ENCODE data around the gene TM7SF2. TPM values are rescaled to one million over a fixed set of nuclear protein-coding genes. Genes with fewer than 3 reads are reported as not detected.

The TM7SF2 gene
- total and polyA plus RNA-seq, 2 of the 8 experiments (the other 6 are each of a cell fraction or from before 2014, with no cell fraction given): 40.1 to 96.0 TPM

GRCh38 chr11:65116370-65117205, 4.9 kb downstream of the TM7SF2 start:
- Histone ChIP-seq H3K27me3 (replicated peaks in 1 of 4; ENCODE audit: control insufficient read depth in 3 of 4, extremely low read depth in 1 of 4, insufficient read depth in 3 of 4, low read length in 3 of 4) (no peaks in the 10 kb centered on the region), H3K4me3 (ENCODE audit: extremely low read depth in 1 of 4, insufficient read depth in 2 of 4, low read depth in 3 of 4, low read length in 4 of 4) (peak overlapping the region; percentile 61 to 83 (median 72)), H3K18ac (ENCODE audit: extremely low read depth, low read length) (no peak overlapping the region; the same call in 1 of the 2 replicates), H3K4me2 (ENCODE audit: insufficient read depth in 1 of 2, low read depth in 2 of 2, low read length in 2 of 2) (peak overlapping the region; percentile 80 to 94), H3K4me1 (replicated peaks in 1 of 4; ENCODE audit: control insufficient read depth in 3 of 4, insufficient read depth in 4 of 4, low read length in 3 of 4) (peaks cover 2 to 22% (median 13%) of the 10 kb centered on the region in 4 experiments), H2BK15ac (ENCODE audit: low read length) (no peak overlapping the region), H3K79me2 (ENCODE audit: control insufficient read depth in 1 of 2, insufficient read depth in 2 of 2, low read length in 2 of 2) (peaks cover 6 to 23% of the 10 kb centered on the region in 2 experiments), H4K5ac (ENCODE audit: insufficient read length, low read depth, low read length) (peak overlapping the region; percentile 11), H3K36me3 (ENCODE audit: control insufficient read depth in 2 of 4, insufficient read depth in 4 of 4, low read length in 3 of 4) (peaks cover 11 to 35% (median 18%) of the 10 kb centered on the region in 4 experiments), H2AK5ac (ENCODE audit: low read depth, low read length) (no peak overlapping the region; the same call in 1 of the 2 replicates), H2AFZ (ENCODE audit: low read length) (no peak overlapping the region), H4K20me1 (replicated peaks in 1 of 2; ENCODE audit: control insufficient read depth in 1 of 2, insufficient read depth in 2 of 2, low read length in 2 of 2) (peaks cover 4 to 6% of the 10 kb centered on the region in 2 experiments), H3K9ac (replicated peaks in 1 of 4; ENCODE audit: extremely low read depth in 1 of 4, low read depth in 3 of 4, low read length in 3 of 4) (peak overlapping the region; percentile 79 to 82 (median 80)), H2BK5ac (ENCODE audit: low read depth, low read length) (peak overlapping the region; percentile 84), H2BK120ac (replicated peaks; ENCODE audit: low read depth, low read length) (no peak overlapping the region), H3K4ac (replicated peaks; ENCODE audit: insufficient read length, low read depth, low read length) (peak overlapping the region; percentile 13), H3K23me2 (ENCODE audit: low read depth, low read length) (peaks cover 20% of the 10 kb centered on the region; the same call in 1 of the 2 replicates), H2BK20ac (ENCODE audit: low read length) (no peak overlapping the region), H3K9me3 (ENCODE audit: insufficient read depth in 2 of 2, low read depth in 1 of 2, low read length in 1 of 2) (no peaks in the 10 kb centered on the region), H3K56ac (replicated peaks; ENCODE audit: insufficient read length, low read depth, low read length) (peak overlapping the region; percentile 42), H3K27ac (ENCODE audit: low read depth, low read length) (peak overlapping the region; percentile 78), H4K8ac (ENCODE audit: extremely low read depth, insufficient read depth, low read length) (peak overlapping the region; percentile 96), H2BK12ac (ENCODE audit: low read depth, low read length) (no peak overlapping the region), H4K91ac (replicated peaks; ENCODE audit: insufficient read length, low read length) (peak overlapping the region; percentile 34), H3K14ac (ENCODE audit: insufficient read length) (no peak overlapping the region), H3K79me1 (ENCODE audit: low read depth, low read length) (peaks cover 10% of the 10 kb centered on the region), H3K23ac (ENCODE audit: insufficient read length) (no peak overlapping the region)
- FAIRE-seq (no peak), DNase-seq (ENCODE audit: low read depth in 1 of 2, low spot score in 2 of 2) (peak in 1 of 2 experiments; percentile 66)
- CTCF ChIA-PET (ENCODE audit: partially characterized antibody): interaction anchor here (0.7 to 2.2 kb wide), 9 partner anchors 8 to 270 kb away, joined by 3 to 12 read pairs (median 3); no protein-coding TSS in a partner anchor
- 29% methylated on average over 64 of the region's 68 CpGs; no CpG with 5 or more reads in 1 of the 2 experiments for WGBS, 2 experiments (ENCODE audit: extremely low coverage in 1 of 2, insufficient coverage in 1 of 2, insufficient read length in 1 of 2, insufficient replicate concordance in 2 of 2, low coverage in 1 of 2, low lambda C conversion rate in 2 of 2, missing lambda C conversion rate in 1 of 2)
- POLR2A ChIA-PET (ENCODE audit: partially characterized antibody): interaction anchor here (0.5 to 17.4 kb wide), 28 partner anchors 9 to 740 kb away, joined by 3 to 305 read pairs (median 5); partner anchors contain the start of genes ARL2, CAPN1, CDCA5 and MEN1
- TF ChIP-seq RNF2 (IDR thresholded peaks at IDR 0.05; ENCODE audit: borderline replicate concordance, low read depth, low read length, missing control alignments, poor library complexity, severe bottlenecking) (peak; percentile 56), ZNF274 (IDR thresholded peaks at IDR 0.05; ENCODE audit: borderline replicate concordance, extremely low read depth, low read length) (no peak), GTF2F1 (IDR thresholded peaks at IDR 0.05; ENCODE audit: borderline replicate concordance, low read depth, low read length) (no peak), MAFK (IDR thresholded peaks at IDR 0.05; ENCODE audit: low read depth, low read length) (no peak), MAX (IDR thresholded peaks at IDR 0.05) (peak; percentile 98), TAF7 (optimal IDR thresholded peaks at IDR 0.05; ENCODE audit: borderline replicate concordance, low read depth, low read length) (no peak), SP1 (IDR thresholded peaks at IDR 0.05; ENCODE audit: low read depth, low read length) (no peak), RXRA (IDR thresholded peaks at IDR 0.05; ENCODE audit: insufficient read depth, low read depth, low read length) (no peak), SIRT6 (IDR thresholded peaks at IDR 0.05; ENCODE audit: low read length) (no peak), POLR2AphosphoS5 (IDR thresholded peaks at IDR 0.05; ENCODE audit: low read depth, low read length) (peak; percentile 74), EZH2 (IDR thresholded peaks at IDR 0.05; ENCODE audit: low read depth, low read length, severe bottlenecking) (no peak)
